Measurements from ENCODE around the gene SLC38A8.

DNA sequence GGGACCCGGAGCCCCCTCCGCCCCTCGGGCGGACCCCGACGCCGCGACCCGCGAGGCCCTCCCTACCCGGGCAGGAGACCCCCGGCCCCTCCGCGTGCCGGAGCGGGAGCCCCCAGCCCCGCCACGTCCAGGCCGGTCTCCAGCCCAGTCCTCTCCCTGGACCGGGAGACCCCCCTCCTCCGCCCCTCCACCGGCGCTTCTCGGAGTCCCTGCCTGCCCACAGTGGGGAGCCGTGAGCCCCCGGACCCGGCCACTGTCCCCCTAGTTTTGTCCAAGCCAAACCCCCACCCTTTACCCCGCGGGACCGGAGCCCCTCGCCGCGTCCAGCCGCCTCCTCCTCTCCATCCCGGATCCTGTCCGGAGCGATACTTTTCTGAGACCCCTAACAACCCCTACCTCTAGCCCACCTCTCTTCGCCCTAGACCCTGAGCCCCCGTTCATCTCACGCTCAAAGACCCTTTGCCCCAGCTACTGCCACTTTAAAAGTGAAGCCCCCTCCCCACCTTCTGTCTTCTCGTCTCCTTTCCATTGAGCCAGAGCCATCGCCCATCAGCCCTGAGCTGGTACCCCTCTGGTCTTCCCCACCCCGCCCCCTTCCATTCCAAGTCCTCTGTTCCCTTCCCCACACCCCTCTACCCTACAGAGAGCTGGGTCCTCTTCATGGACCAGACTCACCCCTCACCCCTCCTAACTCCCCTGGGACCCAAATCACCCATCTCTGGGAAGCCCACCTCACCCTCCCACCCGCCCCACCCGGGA, 73.5 kb downstream of the SLC38A8 start:
- no peak for TF ChIP-seq CTCF (IDR thresholded peaks at IDR 0.05; ENCODE audit: low read depth, low read length)
- TF ChIP-seq EZH2phosphoT487 (IDR thresholded peaks at IDR 0.05; ENCODE audit: low read depth): no peak
